GM19025 (cell line): ENCODE data around the gene SNRPA1.

Experiments
- ATAC-seq: cut with Tn5 transposase; IDR thresholded peaks from one replicate; pipeline ENCODE4 v1.9.1; 2021; ENCODE audit warnings: mild to moderate bottlenecking, low read depth, moderate library complexity; ENCODE audit not compliant: unreplicated experiment

SNRPA1 gene

GRCh38 chr15:101320501-101321052 is 25.5 kb upstream of the SNRPA1 start:
- ATAC-seq = no peak

- ATAC-seq = no peak
Measured at GRCh38 chr15:101318839-101319238, 23.8 kb upstream of the SNRPA1 start.

DNA sequence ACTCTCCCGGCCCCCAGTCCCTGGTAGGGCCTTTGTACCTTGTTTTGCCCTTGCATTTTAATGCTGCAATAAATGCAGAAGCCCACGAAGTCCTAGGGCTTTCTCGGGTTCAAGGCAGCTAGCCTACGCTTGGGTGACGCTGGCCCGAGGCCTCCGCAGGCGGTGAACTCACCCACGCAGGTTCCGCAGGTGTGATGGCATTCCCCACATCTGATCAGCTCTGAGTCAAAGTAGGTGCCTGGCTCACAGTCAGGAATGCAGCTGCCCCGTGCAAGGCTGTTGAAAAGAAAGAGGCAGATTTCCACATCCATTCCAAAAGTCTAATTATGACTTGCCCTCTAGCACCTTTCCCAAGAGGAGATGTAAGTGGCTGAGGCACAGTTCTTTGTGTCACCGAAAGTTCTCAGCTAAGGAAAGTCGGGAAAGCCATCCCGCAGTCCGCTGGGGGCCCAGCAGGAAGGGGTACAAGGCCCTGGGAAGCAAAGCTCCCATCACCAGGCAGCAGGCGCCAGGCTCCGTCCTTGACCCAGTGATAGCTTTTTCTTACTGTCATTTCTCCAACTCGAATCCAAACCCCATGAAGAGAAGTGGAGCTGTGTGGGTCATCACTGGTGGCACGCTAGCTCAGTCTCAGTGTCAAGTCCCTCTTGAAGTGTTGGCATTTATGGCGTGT is 23.2 kb upstream of the SNRPA1 start:
- ATAC-seq = no peak

DNA sequence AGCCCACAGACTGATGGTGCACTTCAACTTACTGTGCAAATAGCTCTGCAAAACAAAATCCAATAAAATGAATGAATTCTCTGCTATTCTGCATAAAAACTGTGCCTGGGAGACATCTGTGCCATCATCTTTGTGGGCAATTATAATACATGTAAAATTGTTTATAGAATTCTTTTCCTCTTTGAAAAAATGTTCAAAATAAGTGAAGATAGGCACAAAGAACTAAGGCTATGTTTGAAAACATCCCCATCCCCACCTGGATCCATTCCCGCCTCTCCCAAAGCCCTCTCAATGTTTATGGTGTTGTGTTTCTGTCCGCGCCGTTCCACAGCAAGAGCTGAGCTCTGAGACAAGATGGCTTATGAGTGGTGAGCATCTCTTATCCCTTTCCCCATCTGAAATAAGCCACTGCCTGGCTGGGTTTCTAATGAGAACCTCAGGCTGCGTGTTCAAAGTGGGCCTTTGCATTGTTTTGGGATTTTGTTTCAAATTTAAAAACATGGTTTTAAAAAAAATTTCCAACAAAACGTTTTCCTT is 22.4 kb upstream of the SNRPA1 start:
- ATAC-seq = no peak

DNA sequence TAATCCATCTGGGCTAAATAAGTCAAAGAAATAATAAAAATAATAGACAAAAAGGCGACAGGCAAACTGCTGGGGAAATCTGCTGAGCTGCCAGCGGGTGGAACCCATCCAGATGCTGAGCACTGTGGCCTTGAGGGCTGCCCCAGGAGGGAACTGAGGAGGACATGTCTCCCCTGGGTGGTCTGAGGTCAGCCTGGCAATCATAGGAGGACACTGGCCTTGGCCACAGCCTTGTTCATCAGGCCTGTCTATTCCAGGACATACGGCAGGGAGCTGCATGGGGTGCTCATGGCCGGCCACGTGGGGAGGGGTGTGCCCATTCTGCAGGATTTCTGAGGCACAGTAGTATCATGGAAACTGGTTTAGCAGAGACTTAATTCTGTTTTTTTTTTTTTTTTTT is 21.5 kb upstream of the SNRPA1 start:
- no peak for ATAC-seq

DNA sequence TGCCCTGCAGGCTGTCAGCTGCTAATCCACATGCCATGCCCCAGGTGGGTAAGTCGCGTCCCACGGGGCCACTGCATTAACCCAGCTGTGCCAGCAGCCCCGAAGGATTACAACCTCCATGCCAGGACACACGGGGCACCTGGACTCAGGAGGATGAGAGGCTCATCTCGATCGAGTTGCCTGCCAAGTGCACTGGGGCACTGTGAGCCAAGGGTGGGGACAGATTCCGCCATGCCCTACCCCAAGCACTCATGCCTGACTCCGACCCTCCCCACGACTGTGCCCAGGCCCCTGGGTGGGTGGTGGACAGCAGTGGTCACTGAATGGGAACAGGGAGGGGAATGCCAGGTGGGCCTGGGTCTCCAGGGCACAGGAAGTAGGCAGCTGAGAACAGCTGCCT is 20.7 kb upstream of the SNRPA1 start:
- ATAC-seq = no peak

DNA sequence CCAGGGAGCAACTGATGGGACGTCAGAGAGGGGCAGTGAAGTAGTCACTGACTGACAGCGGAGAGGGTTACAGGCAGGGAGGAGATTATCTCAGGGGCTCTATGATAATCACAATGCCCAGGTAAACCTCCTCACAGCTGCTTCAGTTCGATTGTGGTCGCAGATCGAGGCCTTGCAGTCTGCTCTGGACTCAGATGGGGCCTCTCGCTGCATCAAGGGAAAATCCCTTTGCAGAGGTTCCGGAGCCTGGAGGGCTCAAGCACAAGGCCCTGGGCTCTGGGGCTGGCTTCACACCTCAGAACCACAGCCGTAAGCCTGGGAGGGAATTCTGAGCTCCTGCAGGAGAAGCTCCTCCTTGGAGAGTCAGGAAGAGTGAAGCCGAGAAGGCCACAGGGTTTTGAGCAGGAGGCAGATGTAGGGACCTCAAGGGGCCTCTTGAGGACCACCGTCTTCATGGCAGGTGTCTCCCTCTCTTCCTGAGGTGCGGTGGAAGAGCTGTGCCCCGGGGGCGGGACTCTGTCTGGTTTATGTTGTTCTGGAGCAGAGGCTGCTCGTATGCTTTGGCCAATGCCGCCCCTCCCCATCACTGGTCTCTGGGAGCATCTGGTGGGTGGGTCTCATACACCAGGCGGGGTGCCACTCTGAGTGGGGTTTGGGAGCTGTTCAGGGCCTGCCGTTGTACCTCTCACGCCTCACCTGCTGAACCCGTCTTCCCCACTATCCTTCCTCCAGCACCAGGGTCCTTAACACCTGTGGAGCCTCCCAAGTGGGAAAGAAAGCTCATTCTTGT is 19.5 kb upstream of the SNRPA1 start:
- ATAC-seq = no peak

DNA sequence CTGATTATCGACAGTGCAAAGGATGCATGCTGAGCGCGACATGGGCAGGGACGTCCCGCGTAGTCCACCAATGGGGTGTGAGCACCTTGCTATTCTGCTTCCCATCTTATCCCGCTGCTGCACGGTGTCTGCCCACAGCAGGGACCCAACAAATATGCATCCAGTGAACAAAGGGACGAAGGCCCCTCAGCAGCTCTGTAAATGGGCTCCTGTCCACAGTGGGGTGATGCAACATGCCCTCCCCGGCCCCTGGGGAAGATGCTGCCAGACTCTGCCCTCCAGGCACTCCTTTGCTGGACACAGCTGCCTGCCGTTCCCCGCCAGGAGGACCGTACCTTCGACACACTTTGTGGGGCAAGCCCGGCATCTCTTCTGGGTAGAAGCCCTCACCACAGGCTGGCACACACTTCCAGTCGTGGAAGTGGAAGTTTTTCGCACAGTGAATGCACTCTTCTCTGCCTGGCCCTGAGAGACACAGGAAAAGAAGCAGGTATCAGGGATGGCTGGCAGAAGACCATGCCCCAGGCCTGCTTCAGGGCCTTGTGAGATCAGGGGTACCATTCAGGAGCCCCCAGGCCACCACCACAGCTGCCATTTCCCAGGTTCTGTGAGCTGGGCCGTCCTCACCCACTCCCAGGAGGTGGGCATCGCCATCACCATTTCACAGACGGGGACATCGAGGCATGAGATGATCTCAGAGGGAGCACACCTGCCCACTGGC is 18.2 kb upstream of the SNRPA1 start:
- ATAC-seq = no peak

GRCh38 chr15:101310508-101310907 is 15.5 kb upstream of the SNRPA1 start:
- ATAC-seq = no peak

GRCh38 chr15:101310161-101310480 is 15.1 kb upstream of the SNRPA1 start:
- no peak for ATAC-seq

- ATAC-seq = no peak
Measured at GRCh38 chr15:101309436-101310160, 14.6 kb upstream of the SNRPA1 start.

DNA sequence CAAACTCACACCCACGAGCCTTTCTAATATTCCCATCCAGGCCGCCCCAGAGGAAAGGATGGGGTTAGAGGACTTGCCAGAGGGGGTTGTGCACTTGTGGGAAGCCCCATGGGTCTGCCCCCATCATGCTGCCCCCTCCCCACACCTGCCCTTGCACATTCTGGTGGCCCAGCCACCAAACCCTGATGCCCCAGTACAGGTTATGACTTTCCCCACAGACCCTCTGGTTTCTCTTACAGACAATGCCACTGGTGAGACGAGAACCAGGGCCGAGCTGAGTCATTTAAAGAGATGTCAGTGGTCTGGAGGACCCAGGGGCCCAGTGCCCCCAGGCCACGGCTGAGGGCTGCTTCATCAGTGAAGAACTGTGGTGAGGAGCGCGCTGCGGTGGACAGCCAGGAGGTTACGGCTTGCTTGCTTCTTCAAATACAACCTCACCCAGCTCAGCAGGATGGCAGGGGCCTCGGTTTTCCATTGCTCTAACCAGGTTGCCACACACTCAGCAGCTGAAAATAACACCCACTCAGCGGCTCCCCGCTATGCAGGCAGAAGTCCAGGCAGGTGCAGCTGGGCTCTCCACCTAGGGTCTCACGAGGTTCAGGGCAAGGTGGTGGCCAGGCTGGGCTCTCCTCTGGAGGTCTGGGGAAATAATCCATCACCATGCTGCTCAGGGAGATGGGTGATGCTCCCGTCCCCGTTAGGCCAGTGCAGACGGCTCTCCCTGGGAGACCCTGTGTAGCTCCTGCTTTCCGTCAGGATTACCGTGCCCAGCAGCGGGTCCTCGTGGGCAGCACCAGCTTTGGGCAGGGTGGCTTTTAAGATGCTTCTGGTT is 13.8 kb upstream of the SNRPA1 start:
- no peak for ATAC-seq

DNA sequence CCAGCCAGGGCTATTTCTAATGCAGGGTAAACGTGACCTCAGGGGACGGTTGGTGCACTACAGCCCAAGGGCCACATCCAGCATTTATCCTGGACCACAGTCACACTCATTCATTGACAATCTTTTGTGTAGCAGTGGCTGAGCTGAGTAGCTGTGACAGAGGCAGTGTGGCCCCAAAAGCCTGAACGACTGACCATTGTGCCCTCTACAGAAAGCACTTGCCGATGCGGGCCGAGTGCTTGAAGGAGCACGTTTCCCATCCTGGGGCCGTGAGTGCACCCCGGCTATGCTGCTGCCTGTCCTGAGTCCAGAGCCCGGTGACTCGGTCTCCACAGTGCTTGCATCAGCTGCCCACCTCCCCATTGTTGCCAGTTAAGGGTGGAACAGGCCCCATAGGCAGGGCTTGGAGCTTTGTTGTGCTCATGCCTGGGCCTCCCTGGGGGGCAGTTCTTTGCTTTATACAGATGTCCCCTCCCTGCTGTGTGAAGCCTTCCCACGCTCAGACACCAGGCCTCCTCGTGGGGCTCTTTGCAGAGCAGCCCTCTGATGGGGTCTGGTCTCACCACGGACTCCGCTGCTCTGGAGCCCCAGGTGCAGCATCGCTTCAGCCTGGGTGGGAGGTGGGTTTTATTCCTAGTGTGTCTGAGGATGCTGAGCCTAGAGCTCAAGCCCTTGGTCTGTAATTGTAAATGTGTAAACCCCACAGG is 13.0 kb upstream of the SNRPA1 start:
- no peak for ATAC-seq

- no peak for ATAC-seq
Measured at GRCh38 chr15:101307048-101307896, 12.2 kb upstream of the SNRPA1 start.

GRCh38 chr15:101306341-101307047 is 11.4 kb upstream of the SNRPA1 start:
- ATAC-seq = no peak

DNA sequence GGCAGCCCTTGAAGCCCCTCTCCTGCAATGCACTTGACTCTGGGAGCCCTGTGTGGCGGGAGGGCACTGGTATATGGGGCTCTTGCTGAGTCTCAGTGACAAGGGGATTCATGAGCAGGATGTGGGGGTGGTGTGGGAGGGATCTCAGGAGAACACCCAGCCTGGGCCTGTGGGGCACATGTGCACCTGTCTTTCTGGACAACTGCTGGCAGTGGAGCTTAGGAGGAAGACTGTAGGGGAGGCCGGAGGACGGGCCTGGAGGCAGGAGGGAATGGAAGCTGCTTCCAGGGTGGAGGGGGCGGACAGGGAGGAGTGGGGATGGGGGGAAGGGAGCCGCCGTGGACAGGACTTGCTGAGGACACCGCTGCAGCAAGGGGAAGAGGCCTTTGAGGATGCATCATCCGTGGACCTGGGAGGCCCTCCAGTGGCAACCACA is 10.8 kb upstream of the SNRPA1 start:
- no peak for ATAC-seq

DNA sequence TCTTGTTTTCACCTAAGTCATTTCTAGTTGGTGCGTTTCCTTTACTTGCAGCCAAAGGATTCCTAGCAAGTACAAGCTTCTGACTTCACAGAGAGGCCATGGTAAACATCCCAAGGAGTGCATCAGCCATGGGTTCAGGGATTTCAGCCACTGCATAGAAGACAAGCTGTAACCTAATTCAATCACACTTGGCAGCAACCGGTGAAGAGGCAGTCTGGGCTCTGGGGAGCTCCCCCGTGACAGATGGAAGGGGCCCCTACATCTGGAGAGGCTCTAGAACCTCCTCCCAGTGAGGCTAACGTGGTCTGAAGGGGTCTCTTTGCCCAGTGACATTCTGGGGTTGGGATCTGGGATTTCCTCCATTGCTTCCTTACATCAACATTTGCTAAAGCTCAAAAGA is 8.4 kb upstream of the SNRPA1 start:
- ATAC-seq = no peak
